CD4-positive, alpha-beta T cell (primary cell): ENCODE data around the gene RBM33. TPM values are rescaled to one million over a fixed set of nuclear protein-coding genes. Genes with fewer than 3 reads are reported as not detected.

Experiments used
- ATAC-seq: fragments of 200-7000 bp; cut with Tn5 transposase; one replicate; pipeline ENCODE4 v1.10.0; 2022; ENCODE audit warnings: mild to moderate bottlenecking; ENCODE audit not compliant: poor library complexity
- CTCF ChIA-PET: fragments of 350-600 bp; sonication (Branson Sonifier 250); formaldehyde crosslinking; loops from one replicate; lab custom pipeline; 2021; ENCODE audit warnings: antibody characterized with exemption, inconsistent platforms; lab: Charles Lee
- POLR2A ChIA-PET: fragments of 350-600 bp; sonication (Branson Sonifier 250); formaldehyde crosslinking; loops from one replicate; lab custom pipeline; 2021; ENCODE audit warnings: antibody characterized with exemption, inconsistent platforms; lab: Charles Lee
- DNase-seq, 14 experiments: peaks; one replicate each; pipeline ENCODE4 v3.0.0-alpha.2; 2013 to 2020; ENCODE audit warnings: mixed read lengths in 2 of 14
- H3K27ac ChIP-seq, 2 donors: one replicate each; pipeline versions ENCODE4 v1.5.1 to v1.7.0; 2013; ENCODE audit warnings: low read length in 2 of 2, low read depth in 1 of 2, mild to moderate bottlenecking in 1 of 2
- H3K27me3 ChIP-seq, 2 experiments: 1 replicate in 1 of 2; 2 replicates in 1 of 2; pipeline versions ENCODE4 v1.6.1 to v1.7.0; 2013; ENCODE audit warnings: low read length in 2 of 2, control low read depth in 1 of 2, mild to moderate bottlenecking in 1 of 2, moderate library complexity in 1 of 2; ENCODE audit not compliant: insufficient read depth in 2 of 2, control insufficient read depth in 1 of 2
- H3K36me3 ChIP-seq: one replicate; pipeline ENCODE4 v1.6.1; 2013; ENCODE audit warnings: low read length, control low read depth; ENCODE audit not compliant: insufficient read depth
- H3K4me1 ChIP-seq: one replicate; pipeline ENCODE4 v1.6.1; 2013; ENCODE audit warnings: low read length, control low read depth; ENCODE audit not compliant: insufficient read depth
- H3K4me3 ChIP-seq: one replicate; pipeline ENCODE4 v1.5.1; 2013; ENCODE audit warnings: mild to moderate bottlenecking, low read length, moderate library complexity
- H3K9me3 ChIP-seq, 2 experiments: 1 replicate in 1 of 2; 2 replicates in 1 of 2; pipeline versions ENCODE4 v1.6.1 to v1.7.0; 2013; ENCODE audit warnings: low read length in 2 of 2, mild to moderate bottlenecking in 2 of 2, control low read depth in 1 of 2, moderate library complexity in 1 of 2; ENCODE audit not compliant: control insufficient read depth in 1 of 2, insufficient read depth in 1 of 2
- H3K27ac Mint-ChIP-seq: one replicate; pipeline ENCODE4 v1.8.0; 2020; ENCODE audit warnings: mixed read lengths
- H3K27me3 Mint-ChIP-seq: one replicate; pipeline ENCODE4 v1.8.0; 2021; ENCODE audit warnings: mixed read lengths
- H3K36me3 Mint-ChIP-seq: one replicate; pipeline ENCODE4 v1.8.0; 2021; ENCODE audit warnings: low read depth, mixed read lengths
- H3K4me1 Mint-ChIP-seq: one replicate; pipeline ENCODE4 v1.8.0; 2021; ENCODE audit warnings: low read depth, mixed read lengths
- H3K4me3 Mint-ChIP-seq: one replicate; pipeline ENCODE4 v1.8.0; 2020; ENCODE audit warnings: mild to moderate bottlenecking, mixed read lengths
- H3K9me3 Mint-ChIP-seq: one replicate; pipeline ENCODE4 v1.8.0; 2020; ENCODE audit warnings: mixed read lengths
- intact Hi-C, 2 experiments: fragments of 100-400 bp; cut with DNase I in 1 of 2; cut with micrococcal nuclease in 1 of 2; formaldehyde crosslinking; loops; one replicate each; pipeline versions ENCODE4 v1.15.1 to v1.9.0; 2023 to 2025; cut with DNase I, micrococcal nuclease
- total RNA-seq, 174 experiments: library from RNA in 2 of 174; stranded (reverse) in 2 of 174; gene quantifications; one replicate each; pipeline ENCODE4 v1.2.3 and lab custom pipeline; 2021 to 2026
- TF ChIP-seq, protein P1 (sequence below): fragments of 200-600 bp; IDR thresholded peaks from one replicate; pipeline ENCODE4 v1.8.0; 2022; ENCODE audit warnings: antibody characterized with exemption, mild to moderate bottlenecking

The RBM33 gene
- total RNA-seq, 2 experiments from 2014 or later: 178 to 184 TPM

DNA sequence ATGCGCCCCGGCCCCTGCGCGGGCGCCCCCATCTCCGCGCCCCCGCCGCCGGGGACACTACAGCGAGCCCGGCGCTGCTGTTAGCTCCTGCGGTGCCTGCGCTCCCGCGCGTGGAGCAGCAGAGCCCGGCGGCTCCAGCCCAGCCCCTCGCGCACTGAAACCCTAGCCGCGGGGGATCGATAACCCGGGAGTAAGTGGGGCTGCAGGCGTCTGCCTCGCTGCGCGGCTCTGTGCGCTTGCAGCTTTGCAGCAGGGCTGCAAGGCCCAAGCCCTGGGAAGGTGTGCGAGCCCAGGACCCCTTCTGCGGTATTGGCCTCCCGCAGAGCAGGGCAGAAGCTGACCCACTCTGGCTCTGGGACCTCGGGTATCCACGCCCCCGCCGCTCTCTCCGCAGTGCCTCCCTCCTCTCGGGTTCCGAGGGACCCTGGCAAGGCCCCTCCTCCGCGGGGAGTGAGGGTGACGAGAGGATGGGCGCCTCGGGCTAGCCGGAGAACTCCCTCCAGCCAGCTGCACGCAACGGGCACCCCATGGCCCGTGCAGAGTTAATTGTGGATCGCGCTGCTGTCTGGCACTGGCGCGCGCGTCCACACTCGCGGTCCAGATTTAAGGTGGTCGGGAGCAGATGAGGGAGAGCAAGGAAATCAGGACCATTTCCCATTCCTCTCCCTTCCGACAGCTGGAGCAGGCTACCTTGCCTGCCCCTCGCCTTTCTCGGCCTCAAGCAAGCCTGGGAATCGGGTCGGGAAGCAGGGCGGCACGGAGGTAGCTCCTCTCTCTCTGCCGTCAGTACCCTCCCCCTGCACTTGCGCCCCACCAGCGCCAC is 165.7 kb downstream of the RBM33 start:
- Mint-ChIP-seq H3K27me3 (peaks cover 71% of the 10 kb centered on the region), H3K9me3 (no peaks in the 10 kb centered on the region), H3K27ac (no peak overlapping the region), H3K4me3 (no peak overlapping the region), H3K36me3 (no peaks in the 10 kb centered on the region), H3K4me1 (peaks cover 9% of the 10 kb centered on the region)
- Histone ChIP-seq H3K4me3 (no peak overlapping the region), H3K4me1 (peaks cover 29% of the 10 kb centered on the region), H3K27ac (no peak overlapping the region), H3K36me3 (no peaks in the 10 kb centered on the region), H3K9me3 (peaks cover 0 to 29% of the 10 kb centered on the region in 2 experiments), H3K27me3 (peaks cover 75 to 90% of the 10 kb centered on the region in 2 experiments)
- TF ChIP-seq, protein P1, sequence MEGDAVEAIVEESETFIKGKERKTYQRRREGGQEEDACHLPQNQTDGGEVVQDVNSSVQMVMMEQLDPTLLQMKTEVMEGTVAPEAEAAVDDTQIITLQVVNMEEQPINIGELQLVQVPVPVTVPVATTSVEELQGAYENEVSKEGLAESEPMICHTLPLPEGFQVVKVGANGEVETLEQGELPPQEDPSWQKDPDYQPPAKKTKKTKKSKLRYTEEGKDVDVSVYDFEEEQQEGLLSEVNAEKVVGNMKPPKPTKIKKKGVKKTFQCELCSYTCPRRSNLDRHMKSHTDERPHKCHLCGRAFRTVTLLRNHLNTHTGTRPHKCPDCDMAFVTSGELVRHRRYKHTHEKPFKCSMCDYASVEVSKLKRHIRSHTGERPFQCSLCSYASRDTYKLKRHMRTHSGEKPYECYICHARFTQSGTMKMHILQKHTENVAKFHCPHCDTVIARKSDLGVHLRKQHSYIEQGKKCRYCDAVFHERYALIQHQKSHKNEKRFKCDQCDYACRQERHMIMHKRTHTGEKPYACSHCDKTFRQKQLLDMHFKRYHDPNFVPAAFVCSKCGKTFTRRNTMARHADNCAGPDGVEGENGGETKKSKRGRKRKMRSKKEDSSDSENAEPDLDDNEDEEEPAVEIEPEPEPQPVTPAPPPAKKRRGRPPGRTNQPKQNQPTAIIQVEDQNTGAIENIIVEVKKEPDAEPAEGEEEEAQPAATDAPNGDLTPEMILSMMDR: no peak
- ChIA-PET CTCF (no interaction called here), POLR2A (no interaction called here)
- intact Hi-C loops: no loop called here
- DNase-seq: no peak
- no peak for ATAC-seq

DNA sequence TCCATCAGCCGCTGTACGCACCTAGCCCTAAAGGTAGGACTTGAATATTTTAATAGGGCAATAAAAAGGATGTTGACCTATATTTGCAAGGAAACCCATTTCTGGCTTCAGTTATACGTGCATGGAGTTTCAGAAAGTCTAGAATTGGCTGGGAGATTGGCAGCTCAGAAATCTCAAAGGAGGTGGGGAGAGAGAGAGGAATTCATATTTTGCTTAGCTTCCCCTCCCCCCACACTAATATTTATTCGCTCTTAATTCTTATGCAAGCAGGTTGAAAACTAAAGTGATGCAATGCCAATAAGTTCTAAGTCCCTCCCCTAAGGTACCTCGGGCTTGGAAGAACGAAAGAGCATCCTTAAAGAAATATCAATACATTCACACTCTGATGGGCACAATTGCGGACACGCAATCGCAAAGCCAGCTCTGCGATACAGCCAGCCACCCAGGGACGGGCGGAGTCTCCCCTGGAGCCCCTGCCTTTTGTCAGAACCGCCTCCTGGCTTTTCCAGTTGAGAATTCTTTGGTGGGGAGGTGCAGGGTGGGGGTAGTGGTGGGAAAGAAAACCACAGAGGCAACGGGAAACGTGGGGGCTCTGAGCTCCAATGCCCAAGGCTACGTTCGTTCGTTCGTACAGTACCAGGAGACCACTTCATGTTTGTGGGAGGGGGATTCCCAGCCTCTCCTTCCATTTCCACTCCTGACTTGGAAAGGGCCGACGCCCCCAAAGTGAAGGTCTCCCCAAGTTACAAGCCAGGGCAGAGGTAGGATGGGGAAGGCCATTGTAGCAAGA is 166.5 kb downstream of the RBM33 start:
- H3K27me3 Mint-ChIP-seq: peaks cover 74% of the 10 kb centered on the region
- peaks cover 71 to 85% of the 10 kb centered on the region in 2 experiments for H3K27me3 ChIP-seq
- ATAC-seq (no peak), DNase-seq (no peak)
- peaks cover 26% of the 10 kb centered on the region for H3K4me1 ChIP-seq
- ChIA-PET POLR2A (no interaction called here), CTCF (no interaction called here)
- intact Hi-C loops: no loop called here
- H3K4me1 Mint-ChIP-seq: peaks cover 14% of the 10 kb centered on the region
- no peak overlapping the region for H3K4me3 Mint-ChIP-seq
- no peak overlapping the region for H3K27ac Mint-ChIP-seq
- peaks cover 0 to 21% of the 10 kb centered on the region in 2 experiments for H3K9me3 ChIP-seq
- TF ChIP-seq, protein P1: no peak
- H3K27ac ChIP-seq: no peak overlapping the region
- H3K4me3 ChIP-seq: no peak overlapping the region
- H3K9me3 Mint-ChIP-seq: no peaks in the 10 kb centered on the region
- no peaks in the 10 kb centered on the region for H3K36me3 ChIP-seq
- no peaks in the 10 kb centered on the region for H3K36me3 Mint-ChIP-seq

DNA sequence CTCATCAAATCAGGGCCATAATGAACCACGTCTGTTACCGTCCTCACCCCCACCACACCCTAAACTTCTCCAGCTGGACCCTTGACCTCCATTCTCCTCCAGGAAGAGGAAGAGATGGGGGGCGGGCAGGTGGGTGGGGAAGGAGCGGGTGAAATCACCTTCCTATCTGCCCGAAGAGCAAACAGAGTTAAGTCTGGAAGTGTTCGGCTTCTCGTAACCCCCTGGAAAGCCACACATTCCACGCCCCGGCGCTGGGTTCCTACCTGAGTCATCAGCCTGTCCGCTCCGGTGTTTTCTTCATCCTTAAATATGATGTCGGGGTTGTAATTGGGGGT is 167.1 kb downstream of the RBM33 start:
- no peak overlapping the region for H3K4me3 ChIP-seq
- Mint-ChIP-seq H3K27ac (no peak overlapping the region), H3K9me3 (no peaks in the 10 kb centered on the region), H3K27me3 (peaks cover 71% of the 10 kb centered on the region), H3K4me1 (peaks cover 14% of the 10 kb centered on the region), H3K36me3 (no peaks in the 10 kb centered on the region), H3K4me3 (no peak overlapping the region)
- H3K27me3 ChIP-seq: peaks cover 66 to 80% of the 10 kb centered on the region in 2 experiments
- intact Hi-C loops: no loop called here
- no peaks in the 10 kb centered on the region for H3K36me3 ChIP-seq
- no peak overlapping the region for H3K27ac ChIP-seq
- H3K9me3 ChIP-seq: peaks cover 0 to 16% of the 10 kb centered on the region in 2 experiments
- ChIA-PET POLR2A (no interaction called here), CTCF (no interaction called here)
- no peak for DNase-seq
- peaks cover 20% of the 10 kb centered on the region for H3K4me1 ChIP-seq
- no peak for ATAC-seq
- TF ChIP-seq, protein P1: no peak
